NCI-H1930 (cell line): ENCODE measurements around the gene CDYL2.
"Not testable (repeated sequence)": the region's sequence is repeated elsewhere in the genome, so short reads cannot be mapped to it uniquely, and the experiment has no call there.

Source experiments
- DNase-seq, 2 experiments: peaks; one replicate each; lab custom pipeline; 2025; lab: John Stamatoyannopoulos, UW

The CDYL2 gene

DNA sequence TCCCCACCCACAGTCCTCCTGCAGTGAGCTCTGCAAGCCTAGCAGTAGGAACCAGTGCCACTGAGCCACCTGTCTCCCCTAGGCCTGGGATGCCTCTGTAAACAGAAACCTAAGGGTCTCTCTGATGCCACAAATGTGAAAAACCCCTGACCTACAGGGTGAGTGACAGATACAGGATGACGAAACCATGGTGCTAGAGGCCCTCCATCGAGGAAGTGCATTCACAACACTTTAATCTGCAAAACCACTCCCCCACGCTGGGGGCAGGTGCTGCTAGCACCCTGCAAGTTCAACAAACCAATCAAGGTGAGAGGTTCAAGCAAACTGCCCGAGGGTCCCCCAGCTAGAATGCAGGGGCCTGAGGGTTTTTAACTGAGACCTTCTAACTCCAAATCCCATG lies 59.5 kb downstream of the CDYL2 start:
- no peak for DNase-seq

DNA sequence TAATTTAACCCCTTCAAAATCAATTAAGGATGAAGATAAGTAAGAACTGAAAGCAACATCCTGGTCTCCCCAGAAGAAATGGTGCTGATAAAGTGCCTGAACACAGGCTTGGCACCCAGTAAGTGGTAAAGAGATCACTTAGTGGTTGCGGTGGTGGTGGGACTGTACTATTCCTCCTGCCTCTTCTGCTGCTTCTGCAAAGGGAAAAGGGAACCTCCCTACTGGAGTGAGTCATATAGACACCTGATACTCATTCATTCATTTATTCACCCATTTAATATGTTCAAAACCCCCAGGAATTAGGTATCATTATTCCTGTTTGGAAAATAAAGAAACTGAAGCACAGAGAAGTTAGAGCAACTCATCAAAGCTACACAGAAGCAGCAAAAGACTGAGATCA lies 60.6 kb downstream of the CDYL2 start:
- DNase-seq = no peak

DNA sequence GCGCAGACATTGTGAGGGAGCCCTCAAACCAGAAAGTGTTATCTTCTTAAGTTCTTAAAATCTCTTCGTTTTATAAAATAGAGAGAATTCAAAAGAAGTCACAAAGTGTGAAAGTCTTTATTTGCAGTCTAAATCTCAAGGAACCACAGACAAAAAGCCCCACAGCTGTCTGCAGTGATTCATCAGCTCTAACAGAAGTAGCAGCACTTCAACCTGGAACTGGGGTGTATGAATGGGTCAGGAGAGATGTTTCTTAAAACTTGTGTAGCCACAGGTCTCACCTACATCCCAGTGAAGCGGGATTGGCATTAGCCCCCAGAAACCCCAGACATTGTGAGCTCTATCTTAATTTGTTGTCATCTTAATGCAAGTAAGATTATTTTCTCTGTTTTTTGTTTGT lies 61.1 kb downstream of the CDYL2 start:
- no peak for DNase-seq

DNA sequence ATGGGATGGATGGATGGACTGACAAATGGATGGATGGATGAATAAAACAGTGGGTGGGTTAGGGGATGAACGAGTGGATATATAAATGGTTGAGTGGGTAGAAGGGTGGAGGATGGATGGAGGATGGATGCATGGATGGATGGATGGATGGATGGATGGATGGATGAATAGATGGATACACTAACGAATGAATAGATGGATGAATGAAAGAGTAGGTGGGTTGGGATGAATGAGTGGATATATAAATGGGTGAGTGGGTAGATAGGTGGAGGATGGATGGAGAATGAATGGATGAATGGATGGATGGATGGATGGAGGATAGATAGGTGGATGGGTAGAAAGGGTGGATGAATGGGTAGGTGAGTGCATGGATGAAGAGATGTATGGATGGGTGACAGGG lies 62.1 kb downstream of the CDYL2 start:
- DNase-seq = no peak

DNA sequence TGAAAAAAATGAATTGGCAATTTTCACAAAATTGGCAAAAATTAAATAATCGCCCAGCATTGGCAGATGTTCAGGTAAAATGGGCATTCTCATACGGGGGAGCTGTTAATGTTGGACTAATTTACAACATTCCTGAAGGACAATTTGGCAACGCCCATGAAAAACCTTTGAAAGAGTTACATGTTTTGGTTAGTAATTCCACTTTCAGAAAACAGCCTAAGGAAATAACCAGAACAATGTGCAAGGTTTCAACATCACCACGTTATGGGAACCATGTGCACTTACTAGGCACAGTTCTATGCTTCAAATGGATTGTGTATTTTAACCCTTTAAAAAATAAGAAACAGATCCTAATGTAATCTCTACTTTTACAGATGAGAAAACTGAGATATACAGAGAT lies 62.7 kb downstream of the CDYL2 start:
- no peak for DNase-seq

DNA sequence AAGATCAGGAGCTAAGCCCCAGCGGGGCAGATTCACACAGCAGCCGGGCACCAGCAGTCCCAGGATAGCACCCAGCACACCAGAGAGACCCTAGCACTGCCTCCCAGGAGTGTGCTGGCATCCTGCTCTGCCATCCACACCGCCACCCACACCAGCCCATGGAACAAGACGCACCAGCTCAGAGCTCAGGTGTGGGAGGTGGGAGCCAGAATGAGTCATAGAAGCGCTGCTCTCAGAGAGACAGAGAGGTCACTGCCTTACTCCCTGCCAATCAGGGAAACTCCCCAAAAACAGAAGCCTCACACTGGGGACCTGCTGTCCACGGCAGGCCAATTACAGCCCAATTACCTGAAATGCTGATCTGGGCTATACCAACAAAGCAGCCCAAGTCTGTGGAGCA lies 64.9 kb downstream of the CDYL2 start:
- no peak for DNase-seq

DNA sequence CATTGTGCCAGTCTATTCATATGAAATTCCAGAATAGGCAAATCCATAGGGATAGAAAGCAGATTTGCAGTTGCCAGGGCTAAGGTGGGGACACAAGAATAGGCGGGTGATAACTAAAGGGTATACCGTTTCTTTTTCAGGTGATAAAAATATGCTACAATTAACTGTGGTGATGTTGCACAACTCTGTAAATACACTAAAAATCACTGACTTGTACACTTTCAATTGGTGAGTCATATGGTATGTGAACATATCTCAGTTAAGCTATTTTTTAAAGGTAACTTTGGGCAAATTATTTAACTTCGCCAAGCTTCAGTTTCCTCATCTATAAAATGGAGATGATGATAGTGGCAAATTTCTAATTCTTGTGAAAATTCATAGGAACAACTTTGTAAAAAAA lies 65.9 kb downstream of the CDYL2 start:
- DNase-seq = no peak

DNA sequence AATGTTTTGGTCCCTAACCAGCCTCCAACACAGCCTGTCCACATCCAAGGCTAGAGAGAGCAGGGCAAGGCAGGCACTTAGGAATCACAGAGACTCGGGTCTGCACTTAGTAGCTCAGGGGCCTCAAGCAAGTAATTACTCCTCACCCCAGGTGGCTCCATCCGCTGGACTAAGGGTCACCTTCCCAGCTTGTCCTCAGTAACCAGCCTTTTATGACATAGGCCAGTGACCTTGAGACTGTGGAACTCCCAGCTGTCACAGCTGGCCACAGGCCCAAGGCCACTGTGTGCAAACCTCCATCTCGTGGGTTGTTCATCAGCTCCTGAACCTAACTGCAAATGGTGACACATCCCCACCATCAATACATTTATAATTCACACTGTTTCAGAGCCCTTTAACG lies 68.6 kb downstream of the CDYL2 start:
- no peak for DNase-seq

DNA sequence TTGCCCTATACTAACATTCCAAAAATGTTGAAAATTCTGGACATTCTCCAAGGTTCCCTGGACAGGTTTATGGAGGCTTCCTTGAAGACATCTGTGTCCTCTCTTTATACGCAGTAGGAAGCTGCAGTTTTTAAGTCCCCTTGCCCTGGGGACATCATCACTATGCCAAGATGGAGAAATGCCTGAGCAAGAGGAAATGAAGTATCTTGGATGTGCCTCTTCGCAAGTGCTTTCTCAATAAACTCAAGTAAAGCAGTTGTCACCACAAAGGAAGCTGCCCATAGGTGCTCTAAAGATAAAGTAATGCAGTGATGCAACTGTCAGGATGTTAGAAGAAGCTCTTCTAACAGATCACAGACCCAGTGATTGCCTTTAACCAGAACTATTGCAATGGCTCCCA lies 71.0 kb downstream of the CDYL2 start:
- DNase-seq = no peak

DNA sequence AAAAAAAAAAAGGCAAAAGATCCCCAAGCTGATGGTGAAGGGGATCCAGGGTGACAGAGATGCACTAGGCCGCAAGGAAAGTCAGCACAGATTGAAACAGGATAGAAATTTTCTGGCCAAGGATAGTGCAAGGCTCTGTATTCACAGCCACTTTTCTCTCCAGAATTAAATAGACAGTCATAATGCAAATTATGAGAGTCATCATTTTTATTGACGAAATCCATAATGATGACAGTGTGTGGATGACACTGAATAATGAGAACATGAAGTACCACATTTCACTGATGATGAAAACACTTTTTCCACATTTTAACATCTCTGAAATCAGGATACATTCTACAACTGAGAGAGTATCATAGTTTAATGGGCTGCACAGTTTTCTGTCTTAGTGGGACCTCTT lies 72.5 kb downstream of the CDYL2 start:
- DNase-seq = no peak

DNA sequence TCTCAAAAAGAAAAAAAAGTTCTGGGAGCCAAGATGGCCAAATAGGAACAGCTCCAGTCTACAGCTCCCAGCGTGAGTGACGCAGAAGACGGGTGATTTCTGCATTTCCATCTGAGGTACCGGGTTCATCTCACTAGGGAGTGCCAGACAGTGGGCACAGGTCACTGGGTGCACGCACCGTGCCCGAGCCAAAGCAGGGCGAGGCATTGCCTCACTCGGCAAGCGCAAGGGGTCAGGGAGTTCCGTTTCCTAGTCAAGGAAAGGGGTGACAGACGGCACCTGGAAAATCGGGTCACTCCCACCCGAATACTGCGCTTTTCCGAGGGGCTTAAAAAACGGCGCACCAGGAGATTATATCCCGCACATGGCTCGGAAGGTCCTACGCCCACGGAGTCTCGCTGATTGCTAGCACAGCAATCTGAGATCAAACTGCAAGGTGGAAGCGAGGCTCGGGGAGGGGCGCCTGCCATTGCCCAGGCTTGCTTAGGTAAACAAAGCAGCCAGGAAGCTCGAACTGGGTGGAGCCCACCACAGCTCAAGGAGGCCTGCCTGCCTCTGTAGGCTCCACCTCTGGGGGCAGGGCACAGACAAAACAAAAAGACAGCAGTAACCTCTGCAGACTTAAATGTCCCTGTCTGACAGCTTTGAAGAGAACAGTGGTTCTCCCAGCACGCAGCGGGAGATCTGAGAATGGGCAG lies 77.2 kb downstream of the CDYL2 start:
- not testable (repeated sequence) for DNase-seq

DNA sequence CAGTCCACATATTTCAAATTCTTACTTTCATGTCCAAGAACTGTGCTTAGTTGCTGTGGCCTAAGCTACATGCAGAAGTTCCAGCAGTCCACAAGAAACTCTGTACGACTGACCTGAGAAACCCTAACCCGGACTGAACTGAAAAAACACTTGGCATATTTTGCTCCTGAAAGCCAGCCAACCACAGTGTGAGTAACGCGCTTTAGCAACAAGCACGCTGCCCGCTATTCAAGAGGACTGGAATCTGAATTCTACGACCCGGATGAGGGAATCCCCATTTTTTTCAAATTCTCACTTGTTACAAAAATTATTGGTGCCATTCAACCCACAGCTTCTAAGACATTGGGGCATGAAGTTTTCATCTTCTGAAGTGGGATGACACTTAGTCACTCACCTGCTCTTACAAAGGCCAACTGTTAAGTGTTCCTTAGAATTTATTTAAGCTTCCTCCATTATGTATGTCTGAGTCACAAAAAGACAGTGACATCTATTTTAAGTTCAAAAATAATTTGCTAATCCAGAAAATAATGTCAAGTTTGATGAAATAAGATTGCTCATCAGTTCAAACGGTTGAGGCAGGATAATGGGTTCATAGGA lies 78.7 kb downstream of the CDYL2 start:
- no peak for DNase-seq

DNA sequence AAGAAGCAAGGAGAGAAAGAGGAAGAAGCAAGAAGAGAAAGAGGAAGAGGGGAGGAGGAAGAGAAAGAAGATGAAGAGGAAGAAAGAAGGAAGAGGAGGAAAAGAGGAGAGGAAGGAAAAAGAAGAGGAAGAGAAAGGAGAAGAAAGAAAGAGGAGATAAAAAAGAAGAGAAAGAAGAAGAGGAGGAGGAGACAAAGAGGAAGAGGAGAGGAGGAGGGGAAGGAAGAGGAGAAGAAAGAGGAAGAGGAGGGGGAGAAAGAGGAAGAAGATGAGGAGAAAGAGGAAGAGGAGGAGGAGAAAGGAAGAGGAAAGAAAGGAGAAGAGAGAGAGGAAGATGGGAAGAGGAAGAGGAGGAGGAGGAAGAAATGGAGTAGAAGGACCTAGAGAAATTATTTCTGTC lies 80.4 kb downstream of the CDYL2 start:
- DNase-seq = no peak

DNA sequence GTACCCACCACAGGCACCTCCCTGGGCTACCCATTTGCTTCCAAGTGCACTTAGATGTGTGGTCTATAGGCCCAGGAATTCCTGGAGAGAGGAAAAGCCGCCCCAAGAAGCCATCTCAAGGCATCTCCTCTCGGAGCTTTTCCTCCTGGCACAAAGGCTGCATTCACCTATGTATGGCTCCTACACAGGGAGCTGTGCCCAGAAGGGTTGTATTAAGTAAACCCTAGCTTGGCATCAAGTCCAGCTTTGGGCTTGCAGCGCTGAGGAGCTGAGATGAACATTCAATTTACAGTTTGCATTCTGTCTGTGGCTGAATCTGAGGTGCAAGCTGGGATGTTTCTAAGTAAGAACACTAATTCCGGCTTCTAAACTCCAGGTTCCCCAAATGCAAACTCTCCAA lies 81.3 kb downstream of the CDYL2 start:
- DNase-seq = no peak

DNA sequence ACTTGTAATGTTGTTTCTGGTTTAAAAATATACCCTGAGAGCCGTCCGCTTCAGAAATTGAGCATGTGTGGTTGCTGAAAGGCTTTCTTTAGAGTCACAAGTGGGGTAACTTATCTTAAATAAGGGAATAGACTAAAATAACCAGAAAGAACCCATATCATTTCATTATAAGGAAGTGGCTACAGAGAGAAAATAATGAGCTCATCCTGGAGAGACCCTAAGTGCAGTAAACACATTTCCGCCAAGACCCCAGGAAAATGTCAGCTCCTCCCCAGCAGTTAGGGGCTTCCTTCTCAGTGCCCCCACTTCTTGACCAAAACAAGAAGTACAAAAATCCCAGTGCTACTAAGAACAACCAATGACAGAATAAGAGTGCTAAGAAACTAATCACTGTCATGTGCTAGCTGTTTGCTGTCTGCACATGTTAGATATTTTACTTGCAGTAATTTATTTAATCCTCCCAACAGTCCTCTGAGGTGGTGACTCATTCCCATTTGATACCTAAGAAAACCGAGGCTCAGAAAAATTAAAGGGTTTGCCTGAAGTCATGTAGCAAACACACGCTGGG lies 83.5 kb downstream of the CDYL2 start:
- no peak for DNase-seq

DNA sequence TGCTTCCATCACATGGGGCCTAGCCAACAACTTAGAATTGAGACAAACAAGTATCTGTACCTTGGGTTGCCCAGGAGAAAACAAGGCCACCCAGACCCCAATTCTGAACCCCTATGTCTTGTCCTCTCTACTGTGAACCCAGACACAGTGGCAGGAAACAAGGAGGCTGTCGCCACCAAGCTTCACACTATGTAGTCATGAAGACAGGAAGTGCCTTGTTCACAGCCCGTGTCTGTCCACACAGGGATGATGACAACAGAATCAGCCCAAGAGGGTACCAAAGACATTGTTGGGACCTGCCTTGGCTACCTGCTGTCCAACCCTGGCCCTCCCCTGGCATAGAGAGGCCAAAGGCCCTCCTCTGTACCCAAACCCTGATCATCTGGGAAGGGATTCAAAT lies 84.8 kb downstream of the CDYL2 start:
- no peak for DNase-seq

DNA sequence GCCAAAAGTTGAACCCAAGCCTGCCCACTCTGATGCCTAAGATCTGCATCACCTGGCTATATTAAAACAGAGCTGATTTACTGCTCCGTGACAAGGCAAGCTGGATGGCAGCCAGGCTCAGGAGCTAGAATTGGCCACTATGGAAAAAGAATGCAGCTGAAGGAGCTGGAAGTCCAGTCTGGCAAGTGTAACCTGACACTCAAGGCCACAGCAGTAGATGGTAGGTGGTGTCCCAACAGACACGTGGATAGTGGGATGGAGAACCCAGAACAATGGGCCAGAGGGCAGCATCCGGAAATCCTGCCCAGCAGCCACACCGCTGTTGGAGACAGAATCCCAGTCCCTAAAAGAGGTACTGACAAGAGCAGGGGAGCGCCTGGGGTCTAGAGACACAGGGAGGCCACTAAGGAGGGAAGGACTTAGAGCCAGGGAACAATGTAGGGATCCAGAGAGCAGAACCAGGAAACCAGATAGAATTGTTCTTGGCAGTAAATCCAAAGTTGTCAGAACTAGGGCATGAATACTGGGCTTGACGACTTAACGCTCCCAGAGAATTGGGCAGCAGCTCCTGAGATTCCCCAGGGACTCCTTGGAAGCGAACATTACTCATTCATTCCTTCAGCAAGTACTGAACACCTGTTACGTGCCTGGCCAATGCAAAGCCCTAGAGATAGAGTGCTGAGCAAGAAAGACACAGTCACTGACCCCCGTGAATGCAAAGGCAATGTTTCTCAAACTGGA lies 85.7 kb downstream of the CDYL2 start:
- DNase-seq = no peak

DNA sequence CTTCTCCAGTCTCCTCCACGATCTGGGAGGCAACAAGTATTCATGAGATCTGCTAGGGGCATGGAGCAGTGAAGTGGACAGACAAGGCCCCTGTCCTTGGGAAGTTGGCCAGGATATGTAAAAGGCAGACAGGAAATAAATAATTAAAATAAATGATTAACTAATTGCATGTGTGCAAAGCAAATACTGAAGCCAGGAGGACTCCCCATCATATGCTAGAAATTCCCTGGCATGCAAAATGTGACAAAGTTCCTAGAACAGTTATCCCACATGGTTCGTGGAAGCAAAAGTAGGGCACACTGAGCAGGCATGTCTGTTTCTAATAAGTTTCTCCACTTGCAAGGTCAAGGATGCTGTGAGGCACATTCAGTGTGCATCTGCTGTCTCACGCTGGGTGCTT lies 86.8 kb downstream of the CDYL2 start:
- no peak for DNase-seq

DNA sequence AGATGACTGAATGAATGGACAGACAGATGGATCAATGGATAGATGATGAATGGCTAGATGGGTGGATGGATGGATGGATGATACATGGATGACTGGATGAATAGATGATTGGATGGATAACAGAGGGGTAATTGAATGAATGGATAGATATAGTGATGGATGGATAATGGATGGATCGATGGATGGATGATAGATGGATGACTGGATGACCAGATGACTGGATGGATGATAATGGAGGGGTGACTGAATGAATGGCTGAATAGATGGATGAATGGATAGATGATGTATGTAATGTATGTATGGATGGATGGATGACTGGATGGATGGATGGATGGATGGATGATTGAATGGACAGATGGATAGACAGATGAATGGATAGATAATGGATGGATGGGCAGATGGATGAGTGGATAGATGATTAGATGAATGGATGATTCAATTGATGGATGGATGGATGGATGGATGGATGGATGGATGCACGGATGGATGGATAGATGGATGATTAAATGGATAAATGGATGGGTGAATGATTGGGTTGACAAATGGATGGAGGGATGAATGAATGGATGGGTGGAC lies 87.7 kb downstream of the CDYL2 start:
- DNase-seq = no peak

DNA sequence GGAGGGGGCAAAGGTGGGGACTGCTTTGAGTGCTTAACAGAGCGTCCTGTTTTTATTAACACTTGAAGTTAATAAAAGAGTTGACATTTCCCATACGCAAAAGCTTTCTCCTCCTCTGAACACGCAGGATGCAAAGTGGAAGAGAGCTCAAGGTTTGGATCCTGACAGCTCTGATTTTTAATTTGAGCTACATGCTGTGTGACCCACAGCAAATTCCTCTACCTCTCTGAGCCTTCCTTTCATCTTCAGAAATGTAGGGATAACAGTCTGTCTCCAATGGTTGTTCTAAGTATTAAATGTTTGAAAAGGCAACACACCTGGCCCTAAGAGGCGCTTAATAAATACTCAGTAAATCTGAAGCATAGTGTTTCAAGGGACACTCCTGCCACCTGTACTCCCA lies 93.0 kb downstream of the CDYL2 start:
- DNase-seq = no peak

DNA sequence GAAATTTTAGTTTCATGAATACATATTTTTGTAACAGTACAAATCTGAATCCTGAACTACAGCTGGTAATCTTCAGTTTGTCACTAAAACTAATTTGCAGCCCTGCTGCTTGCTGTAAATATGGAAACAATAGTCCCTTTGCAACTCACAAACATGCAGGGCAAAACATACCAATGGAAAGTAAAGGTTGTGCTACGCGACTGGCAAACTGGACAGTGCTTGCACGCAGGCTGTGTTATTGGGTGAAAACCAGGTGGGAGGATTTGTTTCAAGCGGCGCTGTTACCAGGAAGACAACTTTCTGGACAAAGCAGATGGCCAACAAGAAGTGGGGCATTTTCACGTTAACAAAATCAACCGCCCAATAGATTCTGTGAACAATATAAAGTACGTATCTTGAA lies 93.5 kb downstream of the CDYL2 start:
- DNase-seq = no peak

DNA sequence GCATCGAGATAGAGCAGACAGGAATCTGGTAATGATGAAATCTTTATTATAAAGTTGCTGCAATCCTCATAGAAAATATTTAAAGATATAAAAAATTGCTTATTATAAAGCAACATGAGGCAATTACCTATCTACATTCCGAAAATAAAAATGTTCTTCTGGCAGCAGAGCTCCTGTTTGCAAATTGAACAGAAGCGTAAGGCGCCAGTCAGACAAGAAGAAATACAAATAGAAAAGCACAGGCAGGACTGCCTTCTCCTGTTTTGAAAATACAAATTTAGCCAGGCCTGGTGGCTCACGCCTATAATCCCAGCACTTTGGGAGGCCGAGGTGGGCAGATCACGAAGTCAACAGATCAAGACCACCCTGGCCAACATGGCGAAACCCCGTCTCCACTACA lies 95.6 kb downstream of the CDYL2 start:
- no peak for DNase-seq

DNA sequence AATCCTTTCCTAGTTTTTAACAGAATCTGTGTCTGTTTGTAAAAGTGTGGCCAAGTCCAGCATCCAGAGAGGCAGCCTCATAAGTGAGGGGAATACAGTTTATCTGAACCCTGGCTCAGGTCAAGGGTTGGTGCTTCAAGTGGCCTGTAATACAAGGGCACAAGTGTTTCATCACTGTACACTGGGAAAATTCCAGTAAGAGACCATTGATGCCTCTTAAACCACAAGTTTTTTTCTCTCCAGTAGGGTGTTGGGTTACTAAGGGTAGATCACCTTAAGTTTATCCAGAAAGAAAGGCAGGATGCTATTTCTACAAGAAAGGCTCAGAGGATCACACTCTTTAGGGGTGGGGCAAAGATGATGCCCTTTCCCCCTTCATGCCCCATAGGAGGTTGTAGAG lies 96.7 kb downstream of the CDYL2 start:
- DNase-seq = no peak
